WERI-Rb-1 (cell line): ENCODE measurements around the gene NUP205.

ENCODE experiments used
- DNase-seq: peaks from one replicate; pipeline ENCODE4 v3.0.0-alpha.2; 2020
- H3K27ac ChIP-seq: fragments of 250-450 bp; sonication (Bioruptor Pico); 2 replicates; pipeline ENCODE4 v1.5.1; 2020; ENCODE audit warnings: mild to moderate bottlenecking, moderate library complexity
- H3K27me3 ChIP-seq: fragments of 250-450 bp; sonication (Bioruptor Pico); 2 replicates; pipeline ENCODE4 v1.5.1; 2021; ENCODE audit warnings: mild to moderate bottlenecking, low read depth, moderate library complexity; ENCODE audit not compliant: insufficient read depth, severe bottlenecking
- H3K36me3 ChIP-seq: fragments of 250-450 bp; sonication (Bioruptor Pico); 2 replicates; pipeline ENCODE4 v1.5.1; 2020; ENCODE audit warnings: mild to moderate bottlenecking, moderate library complexity
- H3K4me3 ChIP-seq: 2 replicates; pipeline ENCODE4 v1.5.1; 2011; ENCODE audit warnings: low read depth, mild to moderate bottlenecking, control low read depth, low read length
- H3K9me3 ChIP-seq: fragments of 250-450 bp; sonication (Bioruptor Pico); 2 replicates; pipeline ENCODE4 v1.5.1; 2021; ENCODE audit warnings: mild to moderate bottlenecking, moderate library complexity; ENCODE audit not compliant: severe bottlenecking
- TF ChIP-seq, protein P1 (sequence below): IDR thresholded peaks from 2 replicates; pipeline ENCODE4 v1.5.1; 2011; ENCODE audit warnings: low read depth, mild to moderate bottlenecking, control low read depth, inconsistent platforms, low read length

NUP205 gene

DNA sequence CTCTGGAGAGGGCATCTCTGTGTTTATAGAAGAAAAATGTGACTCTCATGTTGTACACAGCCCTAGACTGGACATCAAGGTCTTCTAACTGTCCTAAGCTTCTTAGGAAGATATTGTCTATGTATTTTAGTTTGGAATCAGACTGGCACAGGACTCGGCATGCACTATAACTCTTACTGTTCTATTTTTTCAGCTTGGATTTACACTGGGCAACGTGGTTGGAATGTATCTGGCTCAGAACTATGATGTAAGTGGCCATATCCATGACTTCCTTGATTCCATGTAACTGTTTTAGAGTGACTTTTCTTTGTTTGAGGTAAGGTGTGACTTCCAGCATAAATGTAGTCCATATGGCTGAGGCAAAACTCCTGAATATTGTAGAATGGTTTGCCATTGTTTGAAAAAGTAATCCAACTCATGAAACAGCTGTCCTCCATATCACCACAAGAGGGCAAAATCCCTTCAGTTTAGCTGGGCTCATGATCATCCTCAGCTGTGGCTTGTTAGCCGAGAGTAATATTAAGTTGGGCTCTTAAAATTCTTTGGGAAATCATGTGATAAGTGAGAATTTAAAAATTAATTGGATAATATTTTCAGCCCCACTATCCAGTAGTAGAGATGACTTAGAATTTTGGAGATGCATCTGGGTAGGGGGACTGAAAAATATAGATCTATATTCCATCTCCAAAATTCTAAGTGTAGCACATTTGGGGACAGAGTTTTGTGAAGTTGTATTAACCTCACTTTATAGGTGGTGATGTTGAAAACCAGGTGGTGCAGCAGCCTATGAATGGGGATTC lies 115.0 kb downstream of the NUP205 start:
- H3K36me3 ChIP-seq, result no peaks in the 10 kb centered on the region; the same call in 1 of the 2 replicates
- DNase-seq, result peak; percentile 30
- TF ChIP-seq, protein P1, sequence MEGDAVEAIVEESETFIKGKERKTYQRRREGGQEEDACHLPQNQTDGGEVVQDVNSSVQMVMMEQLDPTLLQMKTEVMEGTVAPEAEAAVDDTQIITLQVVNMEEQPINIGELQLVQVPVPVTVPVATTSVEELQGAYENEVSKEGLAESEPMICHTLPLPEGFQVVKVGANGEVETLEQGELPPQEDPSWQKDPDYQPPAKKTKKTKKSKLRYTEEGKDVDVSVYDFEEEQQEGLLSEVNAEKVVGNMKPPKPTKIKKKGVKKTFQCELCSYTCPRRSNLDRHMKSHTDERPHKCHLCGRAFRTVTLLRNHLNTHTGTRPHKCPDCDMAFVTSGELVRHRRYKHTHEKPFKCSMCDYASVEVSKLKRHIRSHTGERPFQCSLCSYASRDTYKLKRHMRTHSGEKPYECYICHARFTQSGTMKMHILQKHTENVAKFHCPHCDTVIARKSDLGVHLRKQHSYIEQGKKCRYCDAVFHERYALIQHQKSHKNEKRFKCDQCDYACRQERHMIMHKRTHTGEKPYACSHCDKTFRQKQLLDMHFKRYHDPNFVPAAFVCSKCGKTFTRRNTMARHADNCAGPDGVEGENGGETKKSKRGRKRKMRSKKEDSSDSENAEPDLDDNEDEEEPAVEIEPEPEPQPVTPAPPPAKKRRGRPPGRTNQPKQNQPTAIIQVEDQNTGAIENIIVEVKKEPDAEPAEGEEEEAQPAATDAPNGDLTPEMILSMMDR, result peak; percentile 75

GRCh38 chr7:135673360-135673706 lies 115.6 kb downstream of the NUP205 start:
- Histone ChIP-seq H3K36me3 (peaks cover 2% of the 10 kb centered on the region; the same call in 1 of the 2 replicates), H3K9me3 (no peaks in the 10 kb centered on the region), H3K4me3 (no peak overlapping the region), H3K27ac (no peak overlapping the region), H3K27me3 (no peaks in the 10 kb centered on the region)
- TF ChIP-seq, protein P1, result no peak
- no peak for DNase-seq

More for the DNA sequence above, 115.0 kb downstream of the NUP205 start:
- Histone ChIP-seq H3K27me3 (no peaks in the 10 kb centered on the region), H3K9me3 (no peaks in the 10 kb centered on the region), H3K4me3 (no peak overlapping the region), H3K27ac (no peak overlapping the region)

- no peak overlapping the region for H3K27ac ChIP-seq
- no peak for DNase-seq
- H3K27me3 ChIP-seq, result no peaks in the 10 kb centered on the region
- no peak overlapping the region for H3K4me3 ChIP-seq
- no peaks in the 10 kb centered on the region for H3K9me3 ChIP-seq
- TF ChIP-seq, protein P1, result no peak
- peaks cover 3% of the 10 kb centered on the region; the same call in 1 of the 2 replicates for H3K36me3 ChIP-seq
Observed at GRCh38 chr7:135678612-135679575, 121.2 kb downstream of the NUP205 start.

DNA sequence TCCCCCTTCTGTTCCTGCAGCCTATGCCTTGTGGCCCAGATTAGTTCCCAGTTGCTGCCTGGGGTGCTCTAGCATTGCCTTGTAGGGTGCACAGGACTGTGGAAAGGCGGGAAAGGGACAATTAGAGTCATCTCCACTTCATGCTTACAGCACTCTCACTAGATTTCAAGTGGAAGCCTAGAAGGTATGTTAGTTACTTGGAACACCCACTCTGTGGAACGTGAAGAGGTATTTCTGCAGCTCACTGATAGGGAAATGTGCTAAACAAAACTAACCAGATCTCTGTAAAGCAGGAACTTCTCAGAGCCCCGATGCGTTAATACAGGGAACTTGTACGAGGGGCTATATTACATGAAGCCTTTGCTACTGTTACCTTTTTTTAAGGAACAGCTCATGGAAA lies 124.0 kb downstream of the NUP205 start:
- Histone ChIP-seq H3K27me3 (no peaks in the 10 kb centered on the region), H3K4me3 (no peak overlapping the region), H3K27ac (no peak overlapping the region), H3K9me3 (no peaks in the 10 kb centered on the region), H3K36me3 (0 out of 2 replicates have a peak, but pooled peaks cover 3% of the 10 kb centered on the region)
- TF ChIP-seq, protein P1, result no peak
- no peak for DNase-seq

DNA sequence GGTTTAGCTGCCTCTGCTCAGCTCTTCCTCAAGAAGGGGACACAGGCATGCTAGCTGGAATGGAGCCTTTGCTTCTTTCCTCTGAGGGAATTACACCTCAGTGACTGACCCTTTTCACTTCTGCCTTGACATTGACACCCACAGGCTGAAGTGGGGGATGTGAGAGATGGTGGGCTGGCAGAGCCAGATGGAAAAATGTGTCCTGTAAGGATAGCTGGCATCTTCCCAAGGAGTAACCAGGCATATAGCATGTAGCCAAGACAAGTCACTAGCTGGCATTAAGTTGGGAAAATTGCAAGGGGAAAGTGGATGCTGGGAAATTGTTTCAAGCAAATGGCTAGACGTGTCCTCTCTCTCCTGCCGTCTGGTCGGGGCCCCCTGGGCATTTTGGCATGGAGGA lies 124.5 kb downstream of the NUP205 start:
- Histone ChIP-seq H3K36me3 (0 out of 2 replicates have a peak, but pooled peaks cover 3% of the 10 kb centered on the region), H3K27me3 (no peaks in the 10 kb centered on the region), H3K4me3 (no peak overlapping the region), H3K9me3 (no peaks in the 10 kb centered on the region), H3K27ac (no peak overlapping the region)
- no peak for DNase-seq
- TF ChIP-seq, protein P1, result no peak
